Raji (cell line): ENCODE results near the gene ZDHHC14.

Experiments
- POLR2A ChIP-seq: IDR thresholded peaks from 2 replicates; pipeline ENCODE4 v1.6.1; 2011; ENCODE audit warnings: low read depth, low read length, control low read depth; ENCODE audit not compliant: insufficient read depth

ZDHHC14 gene

DNA sequence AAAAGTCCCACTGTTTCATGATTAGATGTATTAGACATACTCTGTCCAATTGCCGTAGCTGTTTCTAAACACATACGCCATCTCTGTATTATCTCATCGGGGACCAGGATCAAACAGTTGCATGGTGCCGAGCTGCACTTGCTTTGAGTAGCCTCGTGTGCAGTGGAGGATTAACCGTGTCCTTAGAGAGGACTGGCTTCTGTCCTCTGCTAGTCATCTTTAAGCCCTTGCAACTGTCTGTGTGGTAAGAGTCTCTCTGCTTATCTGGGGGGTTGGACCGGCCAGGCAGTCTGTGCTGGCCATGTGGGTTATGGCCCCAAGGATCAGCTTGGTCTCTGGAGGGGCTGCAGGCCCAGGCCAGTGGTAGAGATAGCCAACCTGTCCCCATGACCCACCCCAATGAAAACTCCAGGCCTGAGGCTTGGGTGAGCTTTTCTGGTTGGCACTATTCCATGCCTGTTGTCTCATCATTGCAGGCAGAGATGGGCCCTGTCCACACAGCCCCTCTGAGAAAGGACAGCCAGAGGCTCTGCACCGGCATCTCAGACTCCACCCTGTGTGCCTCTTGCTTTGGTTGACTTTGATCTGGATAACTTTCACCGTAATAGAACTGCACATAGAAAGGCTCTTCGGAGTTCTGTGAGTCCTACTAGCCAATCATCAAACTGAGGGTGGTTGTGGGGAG lies 304.7 kb downstream of the ZDHHC14 start:
- no peak for TF ChIP-seq POLR2A

DNA sequence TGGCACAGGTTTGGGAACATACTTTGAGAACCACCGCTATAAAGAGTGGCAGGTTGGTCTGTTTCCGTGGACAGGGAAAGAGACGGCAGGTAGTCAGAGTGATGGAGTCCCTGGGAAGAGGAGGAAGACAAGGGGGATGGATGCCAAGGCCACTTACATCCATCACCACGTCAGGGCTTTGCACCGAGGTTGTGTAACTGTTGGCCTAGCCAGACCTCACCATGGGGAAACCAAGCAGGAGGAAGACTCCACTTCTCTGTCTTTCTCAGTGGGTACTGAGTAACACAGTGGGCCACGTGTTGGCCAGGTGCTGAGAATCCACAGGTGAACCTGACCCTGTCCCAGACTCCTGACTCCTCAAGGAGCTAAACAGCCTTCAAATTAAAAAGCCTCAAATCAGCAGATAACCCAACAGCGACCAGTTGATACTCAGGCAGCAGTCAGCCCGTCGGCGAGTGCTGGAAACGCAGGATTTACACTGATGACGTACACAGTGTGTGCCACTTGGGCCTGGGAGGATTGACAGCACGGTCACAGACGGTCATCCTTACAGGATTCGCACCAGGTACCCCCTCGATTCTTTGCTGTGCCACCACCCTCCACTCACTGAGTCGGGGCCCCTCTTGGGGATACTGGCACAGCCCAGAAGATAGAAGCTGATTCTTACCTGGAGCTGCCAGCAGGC lies 307.4 kb downstream of the ZDHHC14 start:
- TF ChIP-seq POLR2A, result no peak

DNA sequence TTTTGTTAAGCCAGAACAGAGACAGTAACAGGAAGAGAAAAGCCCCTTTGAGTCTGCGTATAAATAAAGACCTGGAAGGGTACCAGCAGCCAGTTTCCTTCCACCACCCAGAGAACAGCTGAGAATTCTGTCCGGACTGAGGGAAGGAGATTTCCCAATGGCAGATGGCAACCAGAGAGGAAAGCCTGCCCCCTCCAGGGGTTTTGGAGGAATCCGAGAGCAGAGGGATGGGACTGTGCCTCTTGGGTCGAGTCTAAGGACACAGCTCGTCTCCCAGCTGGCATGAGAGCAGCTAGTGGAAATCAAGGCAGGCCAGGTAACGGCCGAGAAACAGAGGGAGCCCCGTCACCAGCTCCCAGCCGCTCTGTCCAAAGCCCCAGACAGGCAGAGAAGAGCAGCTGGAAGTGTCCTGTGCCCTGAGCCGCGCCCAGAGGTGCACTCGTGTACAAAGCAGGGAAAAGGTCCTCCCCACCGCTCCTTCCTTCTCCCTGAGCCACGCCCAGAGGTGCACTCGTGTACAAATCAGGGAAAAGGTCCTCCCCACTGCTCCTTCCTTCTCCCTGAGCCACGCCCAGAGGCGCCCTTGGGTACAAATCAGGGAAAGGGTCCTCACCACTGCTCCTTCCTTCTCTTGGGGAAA lies 308.1 kb downstream of the ZDHHC14 start:
- TF ChIP-seq POLR2A, result no peak

DNA sequence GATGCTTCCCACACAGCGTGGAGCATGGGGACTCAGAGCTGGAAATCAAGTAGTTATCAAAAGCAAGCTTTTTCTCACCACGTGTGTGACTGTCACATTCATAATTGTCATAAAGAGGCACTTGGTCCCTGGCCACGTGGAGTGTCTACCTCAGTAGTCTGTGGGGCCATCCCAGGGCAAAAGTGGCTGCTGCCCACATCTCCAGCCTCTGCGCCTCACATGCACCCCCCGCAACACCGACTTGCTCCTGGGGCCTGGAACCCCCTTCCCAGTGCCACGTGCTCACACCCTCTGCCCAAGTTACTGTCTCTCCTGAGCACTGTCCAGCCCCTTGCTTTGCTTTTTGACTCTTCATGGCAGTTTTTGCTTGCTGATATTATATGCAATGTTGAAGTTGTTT lies 308.9 kb downstream of the ZDHHC14 start:
- no peak for TF ChIP-seq POLR2A

DNA sequence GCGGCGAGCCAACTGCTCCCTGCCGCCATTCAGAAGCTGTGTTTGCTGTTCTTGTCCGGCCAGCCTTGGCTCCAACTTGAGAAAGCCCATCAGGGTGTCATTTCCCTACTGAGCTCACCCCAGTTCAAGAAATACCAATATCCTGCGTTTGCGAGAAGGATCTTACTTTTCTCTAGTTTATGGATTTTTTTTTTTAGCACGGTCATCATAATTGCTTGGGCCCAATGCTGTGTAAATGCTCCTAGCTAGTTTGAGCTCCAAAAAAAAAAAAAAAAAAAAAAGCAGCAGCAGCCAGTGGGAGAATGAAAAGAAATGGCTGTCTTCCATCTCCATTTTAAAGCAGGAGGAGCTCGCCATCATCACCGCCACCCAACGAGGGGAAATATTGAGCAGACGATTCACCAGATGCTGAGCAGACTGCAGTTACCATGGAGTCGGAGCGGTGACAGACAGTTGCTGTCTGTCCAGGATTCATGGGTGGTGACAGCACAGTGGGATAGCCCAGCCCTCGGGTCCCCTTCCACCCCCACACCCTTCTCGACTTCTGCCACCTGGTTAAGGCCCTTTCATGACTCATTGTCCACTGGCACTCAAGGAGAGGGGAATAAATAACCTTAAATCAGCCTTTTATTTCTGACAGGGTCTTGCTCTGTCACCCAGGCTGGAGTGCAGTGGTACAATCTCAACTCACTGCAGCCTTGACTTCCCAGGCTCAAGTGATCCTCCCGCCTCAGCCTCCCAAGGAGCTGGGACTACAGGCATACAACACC lies 309.6 kb downstream of the ZDHHC14 start:
- TF ChIP-seq POLR2A, result no peak

DNA sequence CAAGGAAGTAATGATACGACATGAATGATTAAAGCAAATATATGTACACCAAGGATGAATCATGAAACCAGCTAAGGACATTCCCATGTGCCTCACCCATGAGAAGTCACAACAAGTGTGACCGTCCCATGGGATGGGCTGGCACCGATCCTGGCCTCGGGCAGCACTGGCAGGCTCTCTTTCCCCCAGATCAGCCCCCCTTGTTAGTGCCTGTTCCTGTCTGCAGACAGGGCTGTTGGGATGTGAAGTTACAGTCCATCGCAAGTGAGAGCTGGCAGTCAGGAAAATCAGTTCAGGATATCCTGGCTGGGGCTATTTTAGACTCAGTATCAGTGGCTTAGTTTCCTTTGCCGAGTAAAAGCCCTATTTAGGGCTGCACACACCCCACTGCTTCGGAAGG lies 312.9 kb downstream of the ZDHHC14 start:
- TF ChIP-seq POLR2A, result no peak

DNA sequence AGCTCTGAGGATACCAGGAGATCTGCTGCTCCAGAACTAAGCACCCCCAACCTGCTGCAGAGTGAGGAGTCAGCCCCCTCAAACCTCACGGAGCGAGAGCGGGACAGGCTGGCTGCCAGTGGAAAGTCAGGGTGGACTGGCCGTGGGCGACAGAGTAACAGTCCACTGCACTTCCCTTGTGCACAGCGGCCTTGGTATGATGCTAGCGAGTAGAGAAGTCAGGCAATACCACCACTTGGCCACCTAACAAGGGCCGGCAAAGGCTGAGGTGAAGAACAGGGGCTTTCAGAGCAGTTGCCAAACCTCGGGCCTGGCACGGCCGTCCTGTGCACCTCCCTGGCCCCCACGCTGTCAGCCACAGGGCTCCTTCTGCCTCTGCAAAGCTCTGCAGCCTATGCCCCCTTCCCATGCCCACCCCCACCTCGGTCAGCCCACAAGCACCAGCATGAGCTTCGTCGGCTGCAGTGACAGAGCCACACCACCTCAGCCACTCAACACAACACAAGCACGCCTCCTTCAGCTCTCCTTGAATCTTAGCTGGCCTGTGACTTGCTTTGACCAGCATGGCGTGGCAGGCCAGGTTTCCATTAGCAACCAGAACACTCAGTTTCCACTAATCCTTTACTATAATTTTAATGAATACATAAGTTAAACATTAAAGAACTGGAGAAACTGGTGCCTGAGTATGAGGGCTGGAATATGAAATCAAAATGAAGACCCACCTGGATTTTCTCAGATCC lies 314.5 kb downstream of the ZDHHC14 start:
- TF ChIP-seq POLR2A, result no peak

DNA sequence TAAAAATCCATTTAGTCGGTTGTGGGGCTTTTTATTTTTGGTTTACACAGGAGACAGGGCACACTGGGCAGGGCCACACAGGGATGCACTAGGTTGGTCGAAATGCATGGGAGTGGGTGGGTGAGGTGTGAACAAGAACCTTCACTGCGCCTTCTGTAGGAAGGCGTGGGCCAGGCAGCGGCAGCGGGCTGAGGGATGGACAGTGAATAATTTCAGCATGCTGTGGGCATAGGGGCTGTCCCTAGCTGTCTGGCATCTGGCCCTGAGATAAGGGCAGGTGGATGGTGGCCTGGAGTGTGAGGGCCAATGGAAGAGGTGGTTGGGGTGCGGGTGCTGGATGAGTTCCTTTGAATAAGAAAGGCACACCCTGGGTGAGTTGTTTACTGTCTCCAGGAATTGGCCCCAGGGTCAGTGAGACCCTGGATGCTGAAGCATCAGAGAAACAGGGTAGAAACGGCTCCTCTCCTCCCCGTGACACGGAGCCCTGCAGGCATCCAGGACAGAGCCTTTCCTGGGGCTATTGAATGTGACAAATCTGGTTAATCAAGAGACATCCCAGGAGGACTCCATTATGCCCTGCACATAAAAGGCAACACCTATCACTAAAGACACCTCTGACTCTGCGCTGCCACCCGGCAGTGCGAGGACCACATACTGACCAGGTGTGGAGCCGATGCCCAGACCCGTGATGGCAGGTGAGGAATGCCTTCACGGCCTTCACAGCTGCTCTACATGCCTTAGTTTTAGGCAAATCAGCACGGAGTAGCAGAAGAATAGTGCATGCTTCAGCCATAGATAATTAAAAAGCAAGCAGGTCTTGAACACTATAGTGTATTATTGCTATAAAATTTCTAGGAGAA lies 319.0 kb downstream of the ZDHHC14 start:
- no peak for TF ChIP-seq POLR2A

DNA sequence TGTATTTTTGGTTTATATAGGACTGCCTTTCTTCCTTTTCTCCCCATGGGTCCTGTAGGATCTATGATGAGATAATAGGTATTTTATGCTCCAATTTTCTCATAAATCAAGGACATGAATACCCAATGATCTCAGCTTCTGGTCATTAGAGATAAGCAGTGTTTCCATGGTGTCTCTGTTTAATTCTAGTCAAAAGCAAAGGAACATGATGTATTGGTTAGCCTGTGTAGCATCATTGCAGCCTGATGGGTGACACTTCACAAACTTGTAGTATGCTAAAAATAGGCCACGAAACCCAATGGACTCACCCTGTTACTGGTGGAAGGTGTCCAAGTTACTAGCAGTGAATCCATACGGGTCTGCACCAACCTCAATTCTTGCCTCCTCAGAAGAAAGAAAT lies 325.9 kb downstream of the ZDHHC14 start:
- no peak for TF ChIP-seq POLR2A

DNA sequence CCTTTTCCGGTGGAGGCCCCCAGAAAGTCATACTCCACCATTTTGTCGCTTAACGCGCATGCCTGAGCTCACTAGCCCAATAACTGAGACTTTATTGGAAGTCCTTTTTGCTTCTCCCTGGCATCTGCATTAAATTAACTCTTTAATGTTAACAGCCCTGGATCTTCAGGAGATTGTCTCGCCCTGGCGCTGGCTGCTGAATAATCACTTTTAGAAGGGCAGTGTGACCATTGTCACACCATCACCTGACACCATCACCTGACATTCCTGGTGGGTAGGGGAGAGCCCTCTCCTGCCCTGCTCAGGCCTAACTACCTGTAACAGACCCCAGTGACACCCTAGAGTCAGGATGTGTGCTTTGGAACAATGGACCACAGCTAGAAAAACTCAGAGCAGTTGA lies 326.6 kb downstream of the ZDHHC14 start:
- TF ChIP-seq POLR2A, result no peak

DNA sequence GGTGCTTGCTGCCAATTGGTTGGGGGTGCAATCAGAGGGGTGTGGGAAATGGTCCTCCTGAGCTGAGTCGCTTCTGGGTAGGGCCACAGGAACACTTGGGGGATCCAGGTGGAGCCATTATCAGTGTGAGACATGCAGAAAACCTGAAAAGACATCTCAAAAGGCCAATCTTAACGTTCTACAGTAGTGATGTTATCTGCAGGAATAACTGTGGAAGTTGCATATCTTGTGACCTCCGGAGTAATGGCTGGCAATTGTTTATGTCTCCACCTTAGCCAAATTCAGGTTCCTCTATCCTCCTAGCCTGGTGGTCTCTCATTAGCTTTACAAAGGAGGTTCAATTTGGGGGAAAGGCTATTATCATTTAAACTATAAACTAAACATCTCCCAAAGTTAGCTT lies 327.2 kb downstream of the ZDHHC14 start:
- no peak for TF ChIP-seq POLR2A

DNA sequence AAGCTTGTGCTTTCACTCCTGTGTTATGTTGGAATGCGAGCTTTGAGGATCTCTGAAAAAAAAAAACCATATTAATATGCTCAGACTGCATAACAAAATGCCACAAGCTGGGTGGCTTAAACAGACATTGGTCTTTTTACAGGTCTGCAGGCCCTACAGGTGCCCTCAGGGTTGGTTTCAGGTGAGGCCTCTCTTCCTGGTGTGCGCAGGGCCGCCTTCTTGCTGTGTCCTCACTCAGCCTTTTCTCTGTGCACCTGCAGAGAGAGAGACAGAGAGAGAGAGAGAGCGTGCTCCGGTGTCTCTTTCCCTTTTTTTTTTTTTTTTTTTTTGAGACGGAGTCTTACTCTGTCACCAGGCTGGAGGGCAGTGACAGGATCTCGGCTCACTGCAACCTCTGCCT lies 327.9 kb downstream of the ZDHHC14 start:
- no peak for TF ChIP-seq POLR2A

DNA sequence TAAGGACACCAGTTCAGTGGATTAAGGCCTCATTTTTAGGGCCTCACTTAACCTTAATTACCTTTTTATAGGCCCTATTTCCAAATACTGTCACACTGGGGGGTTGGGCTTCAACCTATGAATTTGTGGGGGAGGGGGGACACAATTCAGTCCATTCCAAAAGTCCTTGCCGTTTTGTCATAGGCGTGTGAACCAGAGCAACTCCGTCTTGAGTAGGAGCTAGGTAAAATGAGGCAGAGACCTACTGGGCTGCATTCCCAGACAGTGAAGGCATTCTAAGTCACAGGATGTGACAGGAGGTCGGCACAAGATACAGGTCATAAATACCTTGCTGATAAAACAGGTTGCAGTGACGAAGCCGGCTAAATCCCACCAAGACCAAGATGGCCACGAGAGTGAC lies 328.6 kb downstream of the ZDHHC14 start:
- TF ChIP-seq POLR2A, result no peak

DNA sequence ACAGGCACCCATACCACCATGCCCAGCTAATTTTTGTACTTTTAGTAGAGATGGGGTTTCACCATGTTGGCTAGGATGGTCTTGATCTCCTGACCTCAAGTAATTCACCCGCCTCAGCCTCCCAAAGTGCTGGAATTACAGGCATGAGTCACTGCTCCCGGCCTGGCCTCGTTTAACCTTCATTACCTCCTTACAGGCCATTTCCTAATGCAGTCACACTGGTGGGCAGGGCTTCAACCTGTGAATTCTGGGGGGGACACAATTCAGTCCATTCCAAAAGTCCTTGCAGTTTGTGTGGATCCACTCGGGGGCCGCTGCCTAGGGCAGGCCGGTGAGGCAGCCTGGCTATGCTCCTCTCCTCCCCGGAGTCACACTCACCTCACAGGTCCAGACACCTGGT lies 329.6 kb downstream of the ZDHHC14 start:
- no peak for TF ChIP-seq POLR2A
